PC-9 (cell line): ENCODE results near the gene AHCYL2. TPM values are rescaled to one million over a fixed set of nuclear protein-coding genes. Genes with fewer than 3 reads are reported as not detected.
"Not testable (repeated sequence)": the region's sequence is repeated elsewhere in the genome, so short reads cannot be mapped to it uniquely, and the experiment has no call there.

ENCODE experiments used
- BruUV-seq: library from RNA; stranded (reverse); fragments of 400-500 nt; replicated peaks from 2 replicates; lab custom pipeline; 2021; lab: Mats Ljungman, UMichigan
- CTCF ChIA-PET: fragments of 300-600 bp; sonication (Branson Sonifier 250); formaldehyde crosslinking; loops from one replicate; lab custom pipeline; 2022; ENCODE audit warnings: antibody characterized with exemption; lab: Charles Lee
- POLR2A ChIA-PET: fragments of 300-600 bp; sonication (Branson Sonifier 250); formaldehyde crosslinking; loops from one replicate; lab custom pipeline; 2022; ENCODE audit warnings: antibody characterized with exemption; ENCODE audit not compliant: unreplicated experiment; lab: Charles Lee
- DNase-seq, 2 experiments: peaks; one replicate each; pipeline versions ENCODE4 v3.0.0 to v3.0.0-alpha.2; 2015 to 2022; ENCODE audit warnings: mixed read lengths in 1 of 2
- H2AFZ ChIP-seq: fragments of 200-600 bp; sonication (generic); 2 replicates; pipeline ENCODE4 v1.8.1; 2017; ENCODE audit warnings: antibody characterized with exemption
- H3F3A ChIP-seq: fragments of 200-600 bp; sonication (generic); 2 replicates; pipeline ENCODE4 v1.8.1; 2017; ENCODE audit warnings: antibody characterized with exemption, mild to moderate bottlenecking, low read depth; ENCODE audit not compliant: insufficient read depth
- H3K27ac ChIP-seq: fragments of 200-600 bp; sonication (generic); 2 replicates; pipeline ENCODE4 v1.6.1; 2016; ENCODE audit warnings: mixed run types
- H3K27me3 ChIP-seq: fragments of 200-600 bp; sonication (generic); 2 replicates; pipeline ENCODE4 v1.6.1; 2016; ENCODE audit warnings: low read depth, mixed run types; ENCODE audit not compliant: insufficient read depth
- H3K36me3 ChIP-seq: fragments of 200-600 bp; sonication (generic); 2 replicates; pipeline ENCODE4 v1.6.1; 2016; ENCODE audit warnings: low read depth, mixed run types
- H3K4me1 ChIP-seq: fragments of 200-600 bp; sonication (generic); replicated peaks from 2 replicates; pipeline ENCODE4 v1.6.1; 2016; ENCODE audit warnings: mixed run types; ENCODE audit not compliant: insufficient read depth
- H3K4me2 ChIP-seq: fragments of 200-600 bp; sonication (generic); 2 replicates; pipeline ENCODE4 v1.6.1; 2017; ENCODE audit warnings: mixed run types
- H3K4me3 ChIP-seq: fragments of 200-600 bp; sonication (generic); 2 replicates; pipeline ENCODE4 v1.6.1; 2016; ENCODE audit warnings: mixed run types
- H3K79me2 ChIP-seq: fragments of 200-600 bp; sonication (generic); 2 replicates; pipeline ENCODE4 v1.6.1; 2017; ENCODE audit warnings: low read depth, mixed run types
- H3K9me2 ChIP-seq: fragments of 200-600 bp; sonication (generic); 2 replicates; pipeline ENCODE4 v1.8.1; 2017; ENCODE audit warnings: mild to moderate bottlenecking; ENCODE audit not compliant: insufficient read depth
- H3K9me3 ChIP-seq: fragments of 200-600 bp; sonication (generic); 2 replicates; pipeline ENCODE4 v1.8.1; 2016; ENCODE audit warnings: low read depth; ENCODE audit not compliant: insufficient read depth
- H4K20me1 ChIP-seq: fragments of 200-600 bp; sonication (generic); 2 replicates; pipeline ENCODE4 v1.8.1; 2017; ENCODE audit not compliant: insufficient read depth
- EZH2 ChIP-seq: fragments of 200-600 bp; sonication (generic); IDR thresholded peaks from 2 replicates; pipeline ENCODE4 v1.8.0; 2017; ENCODE audit warnings: antibody characterized with exemption, low read depth
- intact Hi-C: fragments of 100-400 bp; cut with micrococcal nuclease; formaldehyde crosslinking; loops from one replicate; pipeline ENCODE4 v1.10.0; 2022; ENCODE audit not compliant: unreplicated experiment
- total RNA-seq: library from RNA; stranded (reverse); gene quantifications from 2 replicates; pipeline ENCODE4 v1.2.3, GENCODE V29; 2021
- TF ChIP-seq, protein P1 (sequence below): fragments of 200-600 bp; sonication (generic); conservative IDR thresholded peaks from 2 replicates; pipeline ENCODE4 v1.6.1; 2017; ENCODE audit warnings: mixed run types, antibody characterized with exemption, mild to moderate bottlenecking, moderate library complexity

AHCYL2 gene
- total RNA-seq, 1 experiment from 2014 or later: 15.7 TPM

DNA sequence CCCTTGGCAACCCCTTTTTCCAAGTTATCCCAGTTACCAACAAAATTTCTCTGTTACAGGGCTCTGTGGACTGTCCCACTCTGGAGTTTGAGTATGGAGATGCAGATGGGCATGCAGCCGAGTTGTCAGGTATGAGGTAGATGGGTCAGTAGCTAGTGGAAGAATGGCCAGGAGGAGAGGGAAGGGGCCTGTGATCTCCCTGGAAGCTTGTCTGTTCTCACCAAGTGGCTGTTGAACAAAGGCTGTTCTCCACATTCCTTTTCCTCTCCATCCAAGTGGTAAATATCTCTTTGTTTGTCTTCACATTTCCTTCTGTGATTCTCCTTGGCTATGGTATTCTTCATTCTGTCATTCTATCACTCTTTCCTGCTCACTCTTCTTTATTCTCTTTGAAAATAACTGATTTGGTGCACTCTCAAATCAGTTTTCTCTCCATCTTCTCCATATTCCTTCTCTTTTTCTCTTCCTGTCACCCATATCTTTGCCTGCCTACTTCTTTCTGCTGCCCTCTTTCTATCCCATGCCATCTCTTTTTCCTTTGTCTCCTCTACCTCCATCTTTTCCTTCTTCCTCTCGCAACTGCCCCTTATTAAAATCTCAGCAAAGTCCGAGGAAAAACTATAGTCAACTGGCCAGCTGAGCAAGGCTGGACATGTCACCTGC is 215.3 kb downstream of the AHCYL2 start:
- intact Hi-C loops: loop anchor here (1.0 kb wide), 1 partner anchor 14 kb away; no protein-coding TSS in a partner anchor
- peak overlapping the region; percentile 85 for H3K27ac ChIP-seq
- CTCF ChIA-PET: interaction anchor here (1.0 kb wide), 1 partner anchor 39 kb away, joined by 3 read pairs; no protein-coding TSS in a partner anchor

DNA sequence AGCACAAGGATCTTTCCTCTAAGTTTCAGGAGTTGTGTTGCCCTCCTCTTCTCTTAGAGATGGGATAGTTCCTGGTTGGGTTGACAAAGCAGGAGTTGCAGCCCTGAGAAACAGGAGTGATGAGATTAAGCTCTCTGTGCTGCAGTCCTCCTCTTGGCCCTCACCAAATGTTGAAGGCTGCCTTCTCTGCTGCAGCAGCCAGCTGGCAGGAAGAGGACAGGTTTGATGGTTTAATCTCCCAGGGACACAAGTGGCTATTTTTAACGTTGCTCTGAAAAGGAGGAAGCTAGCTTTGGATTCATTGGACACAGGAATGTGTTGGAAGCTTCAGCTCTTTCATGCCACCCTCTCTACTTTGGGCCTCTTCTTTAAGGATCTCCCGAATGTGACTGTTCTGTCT is 218.8 kb downstream of the AHCYL2 start:
- H3K27me3 ChIP-seq: no peaks in the 10 kb centered on the region
- intact Hi-C loops: no loop called here
- peaks cover 16% of the 10 kb centered on the region for H3K79me2 ChIP-seq
- CTCF ChIA-PET: interaction anchor here (0.6 kb wide), 1 partner anchor 17 kb away, joined by 3 read pairs; no protein-coding TSS in a partner anchor
- H3K36me3 ChIP-seq: peaks cover 52% of the 10 kb centered on the region
- peaks cover 18% of the 10 kb centered on the region for H3K4me1 ChIP-seq
- no TSS peak for BruUV-seq
- H4K20me1 ChIP-seq: no peaks in the 10 kb centered on the region
- H2AFZ ChIP-seq: no peak overlapping the region
- no peaks in the 10 kb centered on the region for H3K9me2 ChIP-seq
- no peak overlapping the region for H3K4me3 ChIP-seq
- POLR2A ChIA-PET: interaction anchor here (0.6 kb wide), 1 partner anchor 9 kb away, joined by 3 read pairs; the partner anchor contains the start of gene STRIP2
- H3F3A ChIP-seq: peaks cover 9% of the 10 kb centered on the region
- TF ChIP-seq EZH2: no peak
- no peak overlapping the region for H3K4me2 ChIP-seq
- no peak for DNase-seq
- H3K9me3 ChIP-seq: peaks cover 10% of the 10 kb centered on the region; the same call in 1 of the 2 replicates
- H3K27ac ChIP-seq: no peak overlapping the region

More for the DNA sequence above, 215.3 kb downstream of the AHCYL2 start:
- no TSS peak for BruUV-seq
- TF ChIP-seq, protein P1, sequence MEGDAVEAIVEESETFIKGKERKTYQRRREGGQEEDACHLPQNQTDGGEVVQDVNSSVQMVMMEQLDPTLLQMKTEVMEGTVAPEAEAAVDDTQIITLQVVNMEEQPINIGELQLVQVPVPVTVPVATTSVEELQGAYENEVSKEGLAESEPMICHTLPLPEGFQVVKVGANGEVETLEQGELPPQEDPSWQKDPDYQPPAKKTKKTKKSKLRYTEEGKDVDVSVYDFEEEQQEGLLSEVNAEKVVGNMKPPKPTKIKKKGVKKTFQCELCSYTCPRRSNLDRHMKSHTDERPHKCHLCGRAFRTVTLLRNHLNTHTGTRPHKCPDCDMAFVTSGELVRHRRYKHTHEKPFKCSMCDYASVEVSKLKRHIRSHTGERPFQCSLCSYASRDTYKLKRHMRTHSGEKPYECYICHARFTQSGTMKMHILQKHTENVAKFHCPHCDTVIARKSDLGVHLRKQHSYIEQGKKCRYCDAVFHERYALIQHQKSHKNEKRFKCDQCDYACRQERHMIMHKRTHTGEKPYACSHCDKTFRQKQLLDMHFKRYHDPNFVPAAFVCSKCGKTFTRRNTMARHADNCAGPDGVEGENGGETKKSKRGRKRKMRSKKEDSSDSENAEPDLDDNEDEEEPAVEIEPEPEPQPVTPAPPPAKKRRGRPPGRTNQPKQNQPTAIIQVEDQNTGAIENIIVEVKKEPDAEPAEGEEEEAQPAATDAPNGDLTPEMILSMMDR: no peak
- TF ChIP-seq EZH2: no peak
- Histone ChIP-seq H2AFZ (no peak overlapping the region), H4K20me1 (no peaks in the 10 kb centered on the region), H3K79me2 (peaks cover 44% of the 10 kb centered on the region), H3F3A (peaks cover 15% of the 10 kb centered on the region), H3K27me3 (no peaks in the 10 kb centered on the region), H3K36me3 (peaks cover 30% of the 10 kb centered on the region), H3K4me1 (peaks cover 49% of the 10 kb centered on the region), H3K9me2 (no peaks in the 10 kb centered on the region), H3K9me3 (no peaks in the 10 kb centered on the region), H3K4me3 (no peak overlapping the region), H3K4me2 (peak overlapping the region; percentile 48)
- POLR2A ChIA-PET: interaction anchor here (0.6 to 1.3 kb wide), 2 partner anchors 11 to 14 kb away, joined by 4 to 13 read pairs; no protein-coding TSS in a partner anchor
- no peak for DNase-seq

DNA sequence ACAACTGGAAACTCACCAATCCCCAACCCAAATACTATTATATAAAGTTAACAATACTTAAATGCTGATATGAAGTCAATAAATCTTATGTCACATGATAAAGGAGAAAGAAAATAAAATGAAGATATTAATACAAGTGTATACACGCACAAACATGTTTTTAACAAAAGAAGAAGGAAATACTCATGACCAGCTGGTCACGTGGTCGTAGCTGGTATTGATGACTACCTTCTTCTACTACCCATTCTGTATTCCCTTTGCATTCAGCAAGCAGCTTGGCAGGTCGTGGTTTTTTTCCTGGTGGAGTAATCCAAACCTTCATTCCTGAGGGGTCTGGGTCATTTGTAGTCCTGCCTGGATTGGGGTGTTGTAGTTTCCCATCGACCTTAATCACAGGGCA is 219.9 kb downstream of the AHCYL2 start:
- H3K27ac ChIP-seq, H3F3A ChIP-seq, H3K4me1 ChIP-seq, DNase-seq, intact Hi-C loops, H3K27me3 ChIP-seq, H3K4me3 ChIP-seq, H2AFZ ChIP-seq, H3K9me2 ChIP-seq, POLR2A ChIA-PET, H4K20me1 ChIP-seq, H3K4me2 ChIP-seq, BruUV-seq: not testable (repeated sequence)
- Histone ChIP-seq H3K9me3 (peaks cover 14% of the 10 kb centered on the region; the same call in 1 of the 2 replicates), H3K36me3 (peaks cover 59% of the 10 kb centered on the region), H3K79me2 (peaks cover 12% of the 10 kb centered on the region)
- CTCF ChIA-PET: interaction anchor here (0.6 kb wide), 1 partner anchor 42 kb away, joined by 3 read pairs; no protein-coding TSS in a partner anchor

DNA sequence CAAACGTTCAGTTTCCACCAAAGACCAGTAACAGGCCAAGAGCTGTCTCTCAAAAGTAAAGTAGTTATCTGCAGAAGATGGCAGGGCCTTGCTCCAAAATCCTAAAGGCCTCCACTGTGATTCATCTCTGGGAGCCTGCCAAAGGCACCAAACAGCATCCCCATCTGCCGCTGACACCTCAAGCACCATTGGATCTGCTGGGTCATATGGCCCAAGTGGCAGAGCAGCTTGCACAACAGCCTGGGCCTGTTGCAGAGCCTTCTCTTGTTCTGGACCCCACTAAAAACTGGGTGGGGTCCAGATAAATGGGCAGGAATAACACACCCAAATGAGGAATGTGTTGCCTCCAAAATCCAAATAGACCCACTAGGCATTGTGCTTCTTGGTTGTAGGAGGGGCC is 222.1 kb downstream of the AHCYL2 start:
- BruUV-seq, intact Hi-C loops, H3F3A ChIP-seq, H2AFZ ChIP-seq, H3K79me2 ChIP-seq, CTCF ChIA-PET, H3K4me3 ChIP-seq, H3K4me2 ChIP-seq, H3K9me2 ChIP-seq, DNase-seq, H3K27me3 ChIP-seq, H3K4me1 ChIP-seq, H3K27ac ChIP-seq, H4K20me1 ChIP-seq, POLR2A ChIA-PET: not testable (repeated sequence)
- Histone ChIP-seq H3K9me3 (peaks cover 14% of the 10 kb centered on the region; the same call in 1 of the 2 replicates), H3K36me3 (peaks cover 49% of the 10 kb centered on the region)

DNA sequence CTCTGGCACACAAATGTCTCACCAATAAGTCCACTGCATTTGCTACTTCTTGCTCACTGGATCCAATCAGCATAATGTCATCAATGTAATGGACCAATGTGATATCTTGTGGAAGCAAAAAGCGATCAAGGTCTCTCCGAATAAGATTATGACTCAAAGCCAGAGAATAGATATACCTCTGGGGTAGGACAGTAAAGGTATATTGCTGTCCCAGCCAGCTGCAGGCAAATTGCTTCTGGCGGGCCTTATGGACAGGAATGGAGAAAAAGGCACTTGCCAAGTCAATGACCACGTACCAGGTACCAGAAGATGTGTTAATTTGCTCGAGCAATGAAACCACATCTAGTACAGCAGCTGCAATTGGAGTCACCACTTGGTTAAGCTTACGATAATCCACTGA is 222.6 kb downstream of the AHCYL2 start:
- Histone ChIP-seq H3K4me1 (peaks cover 13% of the 10 kb centered on the region), H3K9me3 (peaks cover 14% of the 10 kb centered on the region; the same call in 1 of the 2 replicates), H3K36me3 (peaks cover 49% of the 10 kb centered on the region)
- H3K4me3 ChIP-seq, H4K20me1 ChIP-seq, BruUV-seq, H3K79me2 ChIP-seq, H3K27ac ChIP-seq, POLR2A ChIA-PET, H2AFZ ChIP-seq, H3K27me3 ChIP-seq, H3K4me2 ChIP-seq, DNase-seq, intact Hi-C loops, H3K9me2 ChIP-seq, CTCF ChIA-PET, H3F3A ChIP-seq: not testable (repeated sequence)

DNA sequence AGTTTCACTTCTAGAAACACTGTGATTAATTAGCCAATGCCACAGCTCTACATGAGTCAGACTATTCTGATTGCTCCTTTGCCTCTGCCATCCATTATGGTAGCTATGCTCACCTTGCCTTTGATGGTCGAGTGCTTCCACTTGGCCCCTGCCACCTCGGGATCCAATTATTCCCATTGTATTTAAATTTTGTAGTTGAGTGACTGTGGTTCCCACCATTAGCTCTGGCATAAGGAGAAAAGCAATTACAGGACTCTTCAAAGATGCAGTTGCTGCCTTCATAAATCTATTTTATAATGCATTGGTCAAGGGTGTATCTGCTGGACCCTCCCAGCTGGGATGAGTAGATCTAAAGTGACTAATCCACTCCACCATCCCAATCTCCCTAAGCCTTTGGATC is 223.8 kb downstream of the AHCYL2 start:
- Histone ChIP-seq H3K9me3 (peaks cover 14% of the 10 kb centered on the region; the same call in 1 of the 2 replicates), H3K36me3 (peaks cover 43% of the 10 kb centered on the region), H3K4me1 (peaks cover 24% of the 10 kb centered on the region), H3F3A (peaks cover 19% of the 10 kb centered on the region)
- H2AFZ ChIP-seq, BruUV-seq, CTCF ChIA-PET, H4K20me1 ChIP-seq, H3K27ac ChIP-seq, POLR2A ChIA-PET, H3K27me3 ChIP-seq, intact Hi-C loops, DNase-seq, H3K4me2 ChIP-seq, H3K4me3 ChIP-seq, H3K9me2 ChIP-seq, H3K79me2 ChIP-seq: not testable (repeated sequence)
